GM21576 (cell line): ENCODE data around the gene PSD4.

Experiments used
- ATAC-seq: cut with Tn5 transposase; IDR thresholded peaks from one replicate; pipeline ENCODE4 v1.9.1; 2021; ENCODE audit warnings: mild to moderate bottlenecking, moderate library complexity; ENCODE audit not compliant: unreplicated experiment

The PSD4 gene

GRCh38 chr2:113219889-113220641, 46.3 kb downstream of the PSD4 start:
- ATAC-seq = no peak

- no peak for ATAC-seq
Observed at GRCh38 chr2:113220970-113221708, 47.4 kb downstream of the PSD4 start.

GRCh38 chr2:113221846-113222245, 48.1 kb downstream of the PSD4 start:
- no peak for ATAC-seq

- ATAC-seq = no peak
Observed at GRCh38 chr2:113223813-113224212, 50.0 kb downstream of the PSD4 start.

- no peak for ATAC-seq
Observed at GRCh38 chr2:113224647-113225236, 51.0 kb downstream of the PSD4 start.

- no peak for ATAC-seq
Observed at GRCh38 chr2:113225263-113226259, 51.8 kb downstream of the PSD4 start.

- no peak for ATAC-seq
Observed at GRCh38 chr2:113226462-113226861, 52.7 kb downstream of the PSD4 start.

GRCh38 chr2:113227290-113227689, 53.5 kb downstream of the PSD4 start:
- no peak for ATAC-seq

- no peak for ATAC-seq
Observed at GRCh38 chr2:113227698-113228097, 53.9 kb downstream of the PSD4 start.

GRCh38 chr2:113228351-113228750, 54.6 kb downstream of the PSD4 start:
- no peak for ATAC-seq

- ATAC-seq = no peak
Observed at GRCh38 chr2:113228991-113229716, 55.4 kb downstream of the PSD4 start.

GRCh38 chr2:113229795-113230194, 56.0 kb downstream of the PSD4 start:
- no peak for ATAC-seq

GRCh38 chr2:113230531-113230930, 56.8 kb downstream of the PSD4 start:
- no peak for ATAC-seq

- no peak for ATAC-seq
Observed at GRCh38 chr2:113231064-113231463, 57.3 kb downstream of the PSD4 start.

- no peak for ATAC-seq
Observed at GRCh38 chr2:113232123-113232522, 58.4 kb downstream of the PSD4 start.

- no peak for ATAC-seq
Observed at GRCh38 chr2:113232740-113233139, 59.0 kb downstream of the PSD4 start.

- ATAC-seq = no peak
Observed at GRCh38 chr2:113233593-113234550, 60.1 kb downstream of the PSD4 start.

- ATAC-seq = no peak
Observed at GRCh38 chr2:113234721-113235346, 61.1 kb downstream of the PSD4 start.
